Medulla oblongata (tissue), 1 donor: Measurements from ENCODE around the gene PDCD10.
A peak's percentile ranks its signal among the peaks of the same experiment; 100 is the strongest.

Source experiments
- DNase-seq: peaks from one replicate; pipeline ENCODE4 v3.0.0-alpha.2; 2015; ENCODE audit errors: extremely low spot score

The PDCD10 gene

GRCh38 chr3:167734498-167735232 is at the start of gene PDCD10:
Gene PDCD10 (minus strand): TSS chr3:167734892. CDS start chr3:167720157, 14,735 bp downstream.
- DNase-seq = peak; percentile 99

- DNase-seq = peak; percentile 71
Observed at GRCh38 chr3:167783781-167784180, 49.1 kb upstream of the PDCD10 start.

- peak; percentile 14 for DNase-seq
Observed at GRCh38 chr3:167780214-167780883, 45.7 kb upstream of the PDCD10 start.

DNA sequence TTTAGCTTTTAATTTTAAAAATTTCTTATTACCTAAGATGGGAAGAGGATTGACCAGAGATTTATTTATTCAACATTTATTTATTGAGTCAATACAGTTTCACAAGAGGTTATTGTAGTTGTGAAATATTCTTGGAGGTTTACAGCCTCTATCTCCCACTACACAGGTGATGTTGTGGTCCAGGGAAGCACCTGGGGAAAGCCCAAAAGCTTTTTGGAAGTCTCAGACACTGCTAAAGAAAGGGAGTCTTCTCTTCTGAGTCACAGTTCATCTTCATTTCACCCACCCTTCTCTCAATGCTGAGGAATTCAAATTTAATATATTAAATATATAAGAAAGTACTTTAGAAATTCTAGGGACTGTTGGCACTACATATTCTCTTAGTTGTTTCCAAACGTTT is 42.7 kb upstream of the PDCD10 start:
- no peak for DNase-seq

DNA sequence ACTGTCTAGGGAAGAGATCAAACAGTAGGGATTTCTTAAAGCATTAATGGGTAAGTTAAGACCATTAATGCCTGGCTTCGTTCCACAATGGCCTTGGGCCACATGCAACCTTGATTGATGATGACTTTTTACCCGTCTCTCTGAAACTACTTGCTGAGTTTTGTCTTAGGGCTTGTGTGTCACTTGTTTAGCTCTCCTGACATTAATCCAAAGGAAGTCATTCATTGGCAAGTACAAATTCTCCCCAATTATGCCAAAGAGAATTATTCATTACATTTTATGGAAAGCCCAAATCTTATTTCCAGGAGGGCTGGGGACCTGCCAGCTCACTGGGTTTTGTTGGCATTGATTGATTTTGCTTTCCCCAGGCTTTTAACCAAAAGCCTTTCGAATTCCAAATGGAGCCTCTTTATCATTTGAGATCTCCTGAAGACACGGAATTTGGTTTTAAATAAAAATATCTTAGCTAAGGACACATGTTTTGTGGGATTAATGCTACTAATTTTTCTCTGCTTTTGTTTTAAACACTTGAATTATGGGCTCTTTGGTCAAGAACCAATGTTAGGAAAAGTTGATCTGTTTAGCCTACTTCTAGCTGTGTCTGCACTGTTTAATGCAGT is 41.5 kb upstream of the PDCD10 start:
- DNase-seq = peak; percentile 23

GRCh38 chr3:167773584-167773983 is 38.9 kb upstream of the PDCD10 start:
- no peak for DNase-seq

GRCh38 chr3:167772992-167773391 is 38.3 kb upstream of the PDCD10 start:
- no peak for DNase-seq

GRCh38 chr3:167762296-167762695 is 27.6 kb upstream of the PDCD10 start:
- no peak for DNase-seq

DNA sequence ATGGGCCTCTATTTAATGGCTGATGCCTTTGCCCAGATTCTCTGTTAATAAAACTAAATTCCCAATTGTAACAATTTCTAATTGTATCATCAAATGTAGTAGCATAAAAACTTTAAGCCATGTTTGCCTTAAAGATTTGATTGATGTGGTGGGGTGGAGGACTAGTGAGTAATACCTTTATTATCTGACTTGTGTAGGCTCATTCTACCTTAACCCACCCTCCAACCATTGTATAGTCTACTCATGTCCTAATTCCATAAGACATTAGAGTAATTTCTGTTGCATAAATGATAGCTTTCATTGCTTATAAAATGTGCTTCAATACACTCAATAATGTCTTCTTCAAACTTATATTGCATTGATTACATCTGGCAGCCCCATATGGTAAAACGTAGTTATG is 26.6 kb upstream of the PDCD10 start:
- DNase-seq = no peak

GRCh38 chr3:167754049-167754448 is 19.4 kb upstream of the PDCD10 start:
- no peak for DNase-seq

DNA sequence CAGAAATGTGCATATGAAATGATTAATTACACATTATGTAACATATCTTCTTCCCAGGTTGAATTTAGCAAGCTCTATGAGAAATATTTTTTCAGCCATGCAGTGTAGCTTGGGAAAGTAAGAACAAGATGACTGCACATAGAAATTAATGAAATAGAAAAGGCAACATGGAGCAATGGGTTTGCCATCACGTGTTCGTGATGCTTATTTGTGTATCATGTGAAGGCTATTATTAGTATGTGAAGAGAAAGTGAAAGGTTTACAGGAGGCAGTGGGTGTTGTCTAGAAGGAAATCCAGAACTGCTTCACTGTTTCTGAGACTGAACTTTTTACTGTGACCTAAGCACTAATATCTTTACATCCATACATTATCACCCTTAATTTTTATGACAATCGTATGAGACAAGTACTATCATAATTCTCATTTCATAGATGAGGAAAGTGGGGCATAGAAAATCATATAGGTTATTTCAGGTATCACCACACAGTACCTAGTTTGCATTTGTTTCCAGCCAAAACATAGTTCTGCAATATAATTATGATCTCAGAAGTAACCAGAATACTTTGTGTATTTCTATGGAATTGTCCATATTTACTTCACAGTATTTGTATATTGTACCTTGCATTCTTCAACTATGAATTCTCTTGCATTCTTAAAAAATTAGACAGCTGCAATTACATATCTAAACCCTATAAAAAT is 15.7 kb upstream of the PDCD10 start:
- DNase-seq = no peak

GRCh38 chr3:167749728-167750127 is 15.0 kb upstream of the PDCD10 start:
- DNase-seq = no peak

GRCh38 chr3:167749209-167749608 is 14.5 kb upstream of the PDCD10 start:
- no peak for DNase-seq

- DNase-seq = no peak
Observed at GRCh38 chr3:167743799-167744198, 9.1 kb upstream of the PDCD10 start.

DNA sequence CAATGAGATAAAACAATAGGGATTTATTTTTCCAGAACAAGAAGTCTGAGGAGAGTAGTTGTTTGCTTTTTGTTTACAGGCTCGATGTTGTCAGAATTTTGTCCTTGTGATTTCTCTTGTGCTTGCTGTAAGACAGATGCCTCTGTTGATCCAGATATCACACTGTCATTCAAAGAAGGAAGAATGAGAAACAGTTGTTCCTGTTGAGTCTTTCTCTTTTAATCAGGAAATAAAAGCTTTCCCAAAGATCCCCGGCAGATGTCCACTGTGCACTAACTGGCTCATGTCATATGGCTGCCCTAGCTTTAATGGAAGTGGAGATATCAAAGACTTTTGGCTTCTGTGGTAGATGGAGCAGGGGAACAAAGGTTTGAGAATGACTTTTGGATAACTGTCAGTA is 7.6 kb upstream of the PDCD10 start:
- peak; percentile 70 for DNase-seq

DNA sequence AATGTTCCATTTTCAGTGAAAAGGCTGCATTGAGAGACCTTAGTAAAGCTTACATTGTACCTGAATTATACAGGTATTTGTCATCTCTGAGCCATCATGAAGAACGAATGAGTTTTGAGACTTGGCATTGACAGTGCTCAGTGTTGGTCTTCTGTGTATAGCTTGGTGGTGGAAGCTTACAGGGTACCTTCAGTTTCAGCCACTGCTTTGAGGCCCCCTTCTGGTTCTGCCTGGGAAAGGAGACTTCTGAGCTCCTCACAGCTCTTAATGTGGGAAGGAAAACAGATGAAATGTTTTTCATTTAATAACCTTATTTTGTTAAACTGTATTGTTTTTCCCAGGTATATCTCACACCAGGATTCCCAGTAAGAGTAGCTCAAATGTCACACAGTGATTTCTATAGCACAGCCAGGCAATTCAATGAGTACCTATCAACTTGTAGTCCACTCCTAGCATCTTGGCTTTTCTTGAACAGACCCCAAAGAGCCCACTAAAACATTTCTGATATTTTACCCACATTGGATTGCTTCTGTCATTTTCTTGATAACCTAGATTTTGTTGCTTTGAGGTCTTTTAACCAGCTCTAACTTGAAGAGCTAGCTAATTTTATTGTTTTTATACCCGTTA is 6.4 kb upstream of the PDCD10 start:
- DNase-seq = peak; percentile 75

- DNase-seq = peak; percentile 67
Observed at GRCh38 chr3:167739190-167739810, 4.6 kb upstream of the PDCD10 start.

GRCh38 chr3:167738037-167738436 is 3.3 kb upstream of the PDCD10 start:
- DNase-seq = no peak

- DNase-seq = no peak
Observed at GRCh38 chr3:167736997-167737396, 2.3 kb upstream of the PDCD10 start.

- peak; percentile 35 for DNase-seq
Observed at GRCh38 chr3:167736264-167736787, 1.6 kb upstream of the PDCD10 start.
